ENCODE measurements around the gene SRPK1.
"Not testable (repeated sequence)": the region's sequence is repeated elsewhere in the genome, so short reads cannot be mapped to it uniquely, and the experiment has no call there.

SRPK1 gene

DNA sequence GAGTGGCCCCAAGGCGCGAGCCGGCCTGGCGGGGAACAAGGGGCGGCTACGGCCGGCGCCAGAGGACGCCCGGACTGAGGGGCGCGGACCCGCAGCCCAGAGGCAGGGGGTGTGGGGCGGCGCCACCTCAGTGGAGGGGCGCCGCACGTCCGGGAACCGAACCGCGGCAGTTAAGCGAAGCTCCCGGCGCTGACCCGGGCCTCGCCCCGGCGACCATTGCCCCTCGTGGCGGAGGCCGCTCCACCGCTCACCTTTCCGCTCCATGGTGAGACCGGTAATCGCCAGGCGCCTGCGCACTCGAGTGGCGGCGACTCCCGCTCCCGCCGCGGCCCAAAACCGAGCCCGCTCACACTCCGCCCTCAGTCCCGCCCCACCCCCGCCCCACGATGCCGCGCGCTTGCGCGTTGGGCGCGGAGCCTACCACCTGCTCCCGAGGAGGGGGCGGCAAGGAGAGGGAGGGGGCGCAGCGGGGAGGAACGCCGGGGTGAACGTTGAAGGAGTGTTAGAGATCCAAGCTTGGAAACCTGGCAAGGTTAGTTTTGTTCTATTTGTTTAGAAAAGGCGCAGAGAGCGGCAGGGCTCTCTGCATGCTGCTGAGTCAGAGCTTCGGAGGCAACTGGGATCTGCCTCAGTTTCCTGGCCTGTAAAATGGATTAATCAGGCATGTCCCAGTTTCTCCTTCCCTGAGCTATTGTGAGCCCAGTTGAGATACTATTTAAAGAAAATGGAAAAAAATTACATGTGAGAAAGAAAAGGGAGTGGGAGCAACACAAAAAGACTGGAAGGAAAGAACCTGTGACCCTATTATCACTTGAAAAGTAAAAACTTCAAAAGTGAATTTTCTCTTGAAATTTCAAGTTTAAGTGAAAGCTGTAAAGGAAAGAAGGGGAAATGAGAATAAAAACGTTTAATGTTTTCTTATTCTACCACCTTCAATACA lies at the start of gene SRPK1:
Gene SRPK1 (minus strand): TSS at position 306 of the 940 bp plus-strand sequence. CDS start 42 bp downstream, at position 264.
- DNase-seq, result peak; percentile 90

DNA sequence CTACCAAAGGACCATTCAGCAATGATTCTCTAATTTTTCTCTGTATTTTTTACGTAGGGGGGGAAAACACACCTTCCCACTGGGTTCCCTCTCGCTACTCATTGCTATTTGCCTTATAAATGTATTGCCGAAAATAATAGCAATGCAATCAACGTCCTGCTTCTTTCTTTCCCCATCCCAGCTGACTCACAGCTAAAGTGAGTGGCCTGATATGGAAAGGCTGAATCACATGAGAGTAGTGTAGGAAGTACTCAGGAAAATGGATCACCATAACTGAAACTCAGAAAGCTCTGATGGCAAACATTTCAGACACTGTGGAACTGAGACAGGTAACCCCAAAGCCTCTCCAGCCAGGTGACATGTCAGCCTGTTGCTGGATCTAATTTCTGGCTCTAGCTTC lies 49.3 kb upstream of the SRPK1 start:
- DNase-seq, result no peak

DNA sequence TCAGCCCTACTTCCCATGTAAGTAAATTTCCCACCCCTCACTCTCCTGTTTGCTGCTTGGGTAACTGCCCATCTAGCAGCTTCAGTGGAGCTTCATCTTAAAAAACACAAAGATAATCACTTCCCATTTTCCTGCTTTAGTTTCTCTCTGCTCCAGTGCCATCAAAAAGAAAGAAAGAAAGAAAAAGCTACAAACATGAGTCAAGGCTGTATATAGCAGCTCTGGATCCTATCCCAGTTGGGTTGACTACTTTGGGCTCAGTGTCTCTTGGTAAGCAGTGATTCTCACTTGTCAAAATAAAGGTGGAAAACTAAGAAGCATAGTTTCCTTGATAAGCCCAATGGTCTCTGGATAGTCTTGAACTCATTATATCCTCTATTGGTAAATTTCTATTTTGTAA lies 48.7 kb upstream of the SRPK1 start:
- DNase-seq, result no peak

DNA sequence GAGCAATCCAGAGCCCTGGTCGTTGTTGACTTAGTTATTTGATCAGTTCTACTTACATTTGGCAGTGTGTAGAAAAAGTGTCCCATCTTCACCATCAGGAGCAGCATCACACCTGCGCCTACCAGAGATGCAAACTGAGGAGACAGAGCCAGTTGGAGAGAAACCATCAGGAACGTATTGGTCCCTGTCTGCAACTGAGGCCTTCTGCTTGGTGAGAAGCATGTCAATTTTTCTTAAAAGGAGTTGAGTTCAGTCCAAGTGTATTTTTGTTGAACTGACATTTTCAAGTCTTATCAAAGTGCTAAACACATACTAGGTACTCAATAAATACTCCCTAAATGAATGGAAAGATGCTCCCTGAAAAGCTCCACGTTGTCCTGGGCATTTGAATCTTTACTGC lies 47.9 kb upstream of the SRPK1 start:
- DNase-seq, result no peak

DNA sequence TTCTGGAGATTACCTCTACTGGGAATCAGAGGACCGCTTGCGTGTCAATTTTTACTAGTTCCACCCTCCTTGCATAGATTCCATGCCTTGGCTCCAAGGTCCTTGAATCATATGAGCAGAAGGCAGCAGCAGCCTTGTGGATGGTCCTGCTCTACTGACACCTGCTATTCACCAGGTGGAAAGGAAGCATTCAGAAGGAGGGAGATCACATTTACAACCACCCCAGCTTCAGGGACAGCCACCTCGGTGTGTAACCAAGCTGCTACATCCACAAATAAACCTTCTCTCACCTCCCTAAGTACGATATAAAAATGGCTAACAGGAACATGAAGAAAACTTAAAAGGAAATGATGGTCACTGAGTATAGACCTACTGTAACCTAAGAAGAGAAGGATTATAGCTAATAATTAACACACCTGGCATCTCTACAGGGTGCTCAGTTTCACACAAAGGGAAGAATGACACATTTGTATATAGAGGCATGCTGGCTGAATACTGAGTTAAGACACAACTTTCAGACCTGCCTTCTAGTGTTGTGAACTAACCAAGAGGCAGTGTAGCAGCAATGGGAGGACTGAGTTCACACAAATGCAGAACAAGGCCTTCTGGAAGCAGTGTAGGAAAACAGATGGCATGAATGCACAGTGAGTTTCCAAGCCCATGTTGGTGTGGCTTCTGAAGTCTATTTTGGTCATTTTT lies 46.3 kb upstream of the SRPK1 start:
- DNase-seq, result peak; percentile 69

DNA sequence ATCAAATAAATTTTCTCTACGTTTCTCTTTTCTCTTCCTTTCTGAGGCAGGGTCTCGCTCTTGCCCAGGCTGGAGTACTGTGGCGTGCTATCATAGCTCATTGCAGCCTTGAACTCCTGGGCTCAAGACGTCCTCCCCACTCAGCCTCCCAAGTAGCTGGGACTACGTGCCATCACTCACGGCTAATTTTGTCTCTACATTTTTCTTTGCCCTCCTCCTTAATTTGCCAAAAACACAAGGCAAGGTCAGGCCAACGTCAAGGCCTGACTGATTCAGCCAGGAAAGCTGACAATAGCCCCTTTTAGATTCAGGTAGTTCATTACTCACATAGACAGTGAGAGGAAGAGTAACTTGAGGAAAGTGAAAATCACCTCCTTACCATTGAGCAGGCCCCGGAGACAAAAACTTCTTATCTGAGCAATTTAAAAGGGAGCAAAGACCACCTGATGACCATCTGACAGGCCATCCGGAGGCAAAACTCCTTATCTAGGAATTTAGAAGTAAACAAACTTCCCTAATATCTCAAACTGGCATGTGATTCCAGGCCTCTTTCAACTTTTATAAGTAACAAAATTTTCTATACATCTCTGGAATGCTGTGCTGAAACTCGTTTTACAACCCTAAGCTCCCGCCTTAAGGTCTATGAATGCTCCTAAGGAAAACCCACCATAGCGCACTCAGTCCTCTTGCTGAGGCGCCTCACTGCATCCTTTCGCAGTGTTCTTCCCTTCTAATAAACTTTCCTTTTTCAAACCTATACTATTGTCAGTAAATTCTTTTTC lies 42.1 kb upstream of the SRPK1 start:
- no peak for DNase-seq

DNA sequence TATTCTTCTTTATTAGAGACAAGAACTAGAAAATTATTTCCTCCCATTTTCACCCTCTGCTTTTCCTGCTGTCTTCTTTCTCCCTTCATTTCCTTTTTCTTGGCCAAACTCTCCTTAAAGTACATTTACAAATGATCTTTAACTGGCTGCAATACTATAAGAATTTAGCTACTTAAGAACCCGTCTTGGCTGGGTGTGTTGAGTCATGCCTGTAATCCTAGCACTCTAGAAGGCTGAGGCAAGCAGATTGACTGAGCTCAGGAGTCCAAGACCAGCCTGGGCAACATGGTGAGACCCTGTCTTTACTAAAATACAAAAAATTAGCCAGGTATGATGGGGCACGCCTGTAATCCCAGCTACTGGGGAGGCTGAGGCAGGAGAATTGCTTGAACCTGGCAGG lies 39.3 kb upstream of the SRPK1 start:
- DNase-seq, result no peak

DNA sequence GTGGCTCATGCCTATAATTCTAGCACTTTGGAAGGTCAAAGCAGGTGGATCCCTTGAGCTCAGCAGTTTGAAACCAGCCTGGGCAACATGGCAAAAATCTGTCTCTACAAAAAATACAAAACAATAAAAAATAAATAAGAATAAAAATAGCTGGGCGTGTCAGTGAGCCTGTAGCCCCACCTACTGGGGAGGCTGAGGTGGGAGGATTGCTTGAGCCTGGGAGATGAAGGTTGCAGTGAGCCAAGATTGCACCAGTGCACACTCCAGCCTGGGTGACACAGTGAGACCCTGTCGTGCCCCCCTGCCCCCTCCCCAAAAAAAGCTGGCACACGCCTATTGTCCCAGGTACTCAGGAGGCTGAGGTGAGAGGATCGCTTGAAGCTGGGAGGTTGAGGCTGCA lies 35.1 kb upstream of the SRPK1 start:
- no peak for DNase-seq

DNA sequence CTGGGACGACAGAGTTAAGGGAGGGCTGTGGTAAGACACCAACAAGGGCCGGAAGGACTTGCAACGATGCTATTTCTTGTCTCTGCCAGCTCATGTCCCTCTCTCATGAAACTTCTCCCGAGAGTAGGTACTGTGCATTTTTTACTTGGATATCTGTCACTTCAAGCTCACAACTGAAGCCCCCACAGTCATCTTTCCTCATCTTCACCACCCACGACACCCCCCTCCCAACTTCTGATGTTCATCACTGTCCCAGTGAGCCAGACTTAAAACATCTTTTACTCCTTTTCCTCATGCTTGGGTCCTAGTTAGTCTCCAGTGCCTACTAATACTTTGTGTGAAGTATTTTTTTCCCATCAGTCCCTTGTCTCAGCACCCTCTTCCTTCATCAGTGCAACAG lies 34.6 kb upstream of the SRPK1 start:
- DNase-seq, result no peak

DNA sequence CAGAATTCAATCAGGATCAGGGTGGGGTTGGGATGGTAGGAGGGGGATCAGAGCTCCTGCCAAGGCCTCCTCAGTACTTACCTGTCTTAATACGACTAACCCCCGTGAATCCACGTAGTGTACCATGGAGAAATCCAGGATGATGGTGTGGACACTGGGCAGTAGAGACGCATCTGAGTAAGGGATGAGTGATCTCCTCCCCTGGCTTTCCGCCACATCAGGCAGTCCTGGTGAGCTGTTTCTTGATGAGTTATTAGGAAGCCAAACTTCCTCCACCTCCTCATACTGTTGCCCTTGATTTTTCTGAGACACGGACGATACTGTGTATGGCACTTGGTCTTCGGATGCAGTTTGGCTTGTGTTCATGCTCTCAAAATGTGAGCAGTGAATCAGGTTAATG lies 34.2 kb upstream of the SRPK1 start:
- DNase-seq, result no peak

DNA sequence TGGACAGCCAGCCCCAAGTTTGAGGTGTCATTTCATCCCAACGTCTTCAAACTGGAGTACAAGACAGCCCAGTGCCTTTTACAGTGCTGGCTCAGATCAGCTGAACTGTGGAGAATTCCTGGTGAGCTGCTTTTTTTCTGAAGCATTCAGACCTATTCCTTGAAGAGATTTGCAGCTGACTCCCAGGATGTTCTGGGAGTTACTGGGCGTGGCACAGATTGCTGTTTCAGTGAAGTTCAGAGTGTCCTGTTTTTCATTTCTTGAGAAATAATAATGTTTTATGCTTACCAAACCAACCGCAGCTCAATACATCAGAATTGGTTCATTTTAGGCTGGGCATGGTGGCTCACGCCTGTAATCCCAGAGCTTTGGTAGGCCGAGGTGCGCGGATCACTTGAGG lies 33.4 kb upstream of the SRPK1 start:
- DNase-seq, result no peak

DNA sequence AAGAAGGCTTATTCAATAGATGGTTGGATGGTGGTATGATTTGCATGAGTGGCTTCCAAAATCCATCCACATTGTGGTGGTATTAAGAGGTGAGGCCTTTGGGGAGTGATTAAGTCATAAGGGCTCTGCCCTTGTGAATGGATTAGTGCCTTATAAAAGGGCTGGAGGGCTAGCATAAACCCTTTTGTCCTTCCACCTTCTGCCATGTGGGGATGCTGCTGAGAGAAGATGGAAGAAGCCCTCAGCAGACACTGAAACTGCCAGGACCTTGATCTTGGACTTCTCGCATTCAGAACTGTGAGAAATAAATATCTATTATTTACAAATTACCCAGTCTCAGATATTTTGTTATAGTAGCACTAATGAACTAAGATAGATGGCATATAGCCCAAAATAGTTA lies 27.8 kb upstream of the SRPK1 start:
- DNase-seq, result no peak

DNA sequence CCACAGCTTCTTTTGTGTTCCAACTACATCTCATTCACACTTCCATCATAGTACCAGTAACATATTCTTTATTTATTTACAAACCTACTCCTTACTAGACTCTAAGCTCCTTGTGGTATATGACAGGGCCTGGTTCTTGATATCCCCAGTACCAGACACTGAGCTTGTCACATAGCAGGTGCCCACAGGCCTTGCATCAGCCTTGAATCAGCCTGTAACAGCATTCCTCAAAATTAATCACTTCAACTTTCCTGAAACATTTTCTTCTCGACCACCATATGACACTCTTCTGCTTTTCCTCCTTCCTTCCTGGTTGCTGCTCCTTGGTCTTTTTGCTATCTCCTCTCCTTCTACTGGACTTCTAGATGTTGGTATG lies 24.7 kb upstream of the SRPK1 start:
- no peak for DNase-seq

DNA sequence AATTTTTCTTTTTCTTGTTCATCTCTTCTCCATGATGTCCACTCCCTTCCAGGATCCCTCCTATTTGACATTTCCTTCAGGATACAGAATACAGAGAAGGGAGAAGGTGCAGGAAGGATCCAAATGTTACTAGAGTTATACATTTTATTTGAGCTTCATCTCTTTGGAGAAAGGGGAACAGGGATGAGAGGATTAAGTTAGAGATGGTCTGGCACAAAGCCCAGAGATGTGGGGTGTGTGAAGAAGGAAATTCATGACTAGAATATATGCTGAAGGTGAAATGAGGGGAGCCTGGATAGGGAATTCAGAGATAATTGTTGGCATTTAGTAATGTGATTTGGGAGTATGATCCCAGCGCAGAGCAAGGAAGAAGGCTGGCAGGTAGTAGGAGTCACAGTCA lies 22.5 kb upstream of the SRPK1 start:
- DNase-seq, result no peak

DNA sequence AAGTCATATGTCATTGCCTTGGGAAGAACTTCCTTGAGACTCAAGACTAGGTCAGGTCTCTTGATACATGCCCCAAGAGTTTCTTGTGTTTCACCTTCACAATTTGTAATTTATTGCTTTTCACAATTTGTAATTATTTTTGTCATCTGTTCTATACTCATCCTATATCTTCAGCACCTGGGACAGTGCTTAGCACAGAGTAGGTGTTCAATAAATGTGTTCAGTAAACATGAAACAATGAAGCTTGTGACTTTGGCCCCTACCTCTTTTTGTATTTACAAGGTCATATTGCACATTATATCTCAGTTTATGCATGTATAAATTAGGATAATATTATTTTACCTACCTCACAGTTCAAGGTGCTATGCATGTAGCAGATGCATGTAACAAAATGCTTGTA lies 21.5 kb upstream of the SRPK1 start:
- no peak for DNase-seq

DNA sequence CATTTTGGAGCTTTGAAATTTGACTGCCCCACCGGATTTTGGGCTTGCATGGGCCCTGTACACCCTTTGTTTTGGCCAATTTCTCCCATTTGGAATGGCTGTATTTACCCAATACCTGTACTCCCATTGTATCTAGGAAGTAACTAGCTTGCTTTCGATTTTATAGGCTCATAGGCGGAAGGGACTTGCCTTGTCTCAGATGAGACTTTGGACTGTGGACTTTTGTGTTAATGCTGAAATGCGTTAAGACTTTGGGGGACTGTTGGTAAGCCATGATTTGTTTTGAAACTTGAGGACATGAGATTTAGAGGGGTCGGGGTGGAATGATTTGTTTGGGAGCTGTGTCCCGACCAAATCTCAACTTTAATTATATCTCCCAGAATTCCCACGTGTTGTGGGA lies 20.3 kb upstream of the SRPK1 start:
- DNase-seq, result not testable (repeated sequence)

DNA sequence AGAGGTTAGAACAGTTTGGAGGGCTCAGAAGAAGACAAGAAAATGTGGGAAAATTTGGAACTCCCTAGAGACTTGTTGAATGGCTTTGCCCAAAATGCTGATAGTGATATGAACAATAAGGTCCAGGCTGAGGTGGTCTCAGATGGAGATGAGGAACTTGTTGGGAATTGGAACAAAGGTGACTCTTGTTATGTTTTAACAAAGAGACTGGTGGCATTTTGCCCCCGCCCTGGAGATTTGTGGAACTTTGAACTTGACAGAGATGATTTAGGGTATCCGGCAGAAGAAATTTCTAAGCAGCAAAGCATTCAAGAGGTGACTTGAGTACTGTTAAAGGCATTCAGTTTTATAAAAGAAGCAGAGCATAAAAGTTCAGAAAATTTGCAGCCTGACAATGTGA lies 19.1 kb upstream of the SRPK1 start:
- DNase-seq, result not testable (repeated sequence)

DNA sequence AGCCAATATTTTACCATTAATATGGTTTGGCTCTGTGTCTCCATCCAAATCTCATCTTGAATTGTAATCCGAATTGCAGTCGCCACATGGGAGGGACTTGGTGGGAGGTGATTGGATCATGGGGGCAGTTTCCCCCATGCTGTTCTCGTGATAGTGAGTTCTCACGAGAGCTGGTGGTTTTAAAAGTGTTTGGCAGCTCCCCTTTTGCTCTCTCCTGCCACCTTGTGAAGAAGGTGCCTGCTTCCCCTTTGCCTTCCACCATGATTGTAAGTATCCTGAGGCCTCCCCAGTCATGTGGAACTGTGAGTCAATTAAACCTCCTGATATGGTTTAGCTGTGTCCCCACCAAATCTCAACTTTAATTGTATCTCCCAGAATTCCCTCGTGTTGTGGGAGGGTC lies 18.4 kb upstream of the SRPK1 start:
- DNase-seq, result not testable (repeated sequence)

DNA sequence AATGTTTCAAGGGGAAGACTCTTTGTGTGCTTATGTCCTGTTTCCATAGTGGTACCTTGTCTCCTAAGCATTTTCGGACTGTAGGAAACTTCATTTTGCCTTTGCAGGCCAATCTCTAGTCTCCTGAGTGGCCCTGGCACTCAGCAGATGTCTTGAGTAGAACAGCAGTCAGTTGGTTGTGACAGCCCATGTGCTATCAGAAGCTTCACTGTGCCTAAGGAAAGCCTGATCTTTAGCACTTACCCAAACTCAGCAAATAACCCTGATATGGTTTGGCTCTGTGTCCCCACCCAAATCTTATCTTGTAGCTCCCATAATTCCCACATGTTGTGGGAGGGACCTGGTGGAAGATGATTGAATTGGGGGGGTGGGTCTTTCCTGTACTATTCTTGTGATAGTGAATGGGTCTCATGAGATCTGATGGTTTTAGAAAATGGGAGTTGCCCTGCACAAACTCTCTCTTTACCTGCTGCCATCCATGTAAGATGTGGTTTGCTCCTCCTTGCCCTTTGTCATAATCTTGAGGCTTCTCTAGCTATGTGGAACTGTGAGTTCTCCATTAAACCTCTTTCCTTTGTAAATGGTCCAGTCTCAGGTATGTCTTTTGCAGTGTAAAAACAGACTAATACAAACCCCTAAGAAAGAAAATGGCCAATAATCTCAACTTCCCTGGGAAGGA lies 15.9 kb upstream of the SRPK1 start:
- DNase-seq, result no peak

DNA sequence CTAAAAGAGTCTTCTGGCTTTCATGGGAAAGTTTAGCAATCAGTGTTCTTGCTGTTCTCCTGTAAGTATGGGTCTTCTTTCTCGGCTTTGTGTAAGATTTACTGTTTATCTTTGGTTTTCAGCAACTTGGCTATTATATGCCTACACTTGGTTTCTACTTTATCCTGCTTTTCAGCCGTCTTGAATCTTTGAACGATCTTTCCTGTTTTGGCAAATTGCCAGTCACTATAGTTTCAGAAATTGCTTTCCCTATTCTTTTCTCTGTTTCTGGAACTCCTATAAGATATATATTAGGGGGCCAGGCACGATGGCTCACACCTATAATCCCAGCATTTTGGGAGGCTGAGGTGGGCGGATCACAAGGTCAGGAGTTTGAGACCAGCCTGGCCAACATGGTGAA lies 14.6 kb upstream of the SRPK1 start:
- no peak for DNase-seq

DNA sequence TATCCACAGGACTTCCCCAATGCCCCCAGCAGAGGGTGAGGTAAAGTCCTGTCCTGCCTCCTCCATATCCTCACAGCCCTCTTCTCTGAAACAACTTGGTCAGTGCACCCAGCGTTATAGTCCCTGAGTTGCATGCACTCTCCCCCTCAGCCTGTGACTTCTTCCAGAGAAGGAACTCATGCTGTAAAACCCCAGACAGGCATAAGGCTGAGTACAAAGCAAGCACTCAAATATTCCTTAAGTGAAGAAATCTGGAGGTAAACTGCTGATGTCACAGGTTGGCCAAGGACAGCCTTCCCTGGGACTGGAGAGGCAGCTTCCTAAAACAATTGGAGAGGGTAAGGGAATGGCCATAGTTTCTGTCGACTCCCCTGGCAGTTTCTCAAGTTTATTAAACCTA lies 12.9 kb upstream of the SRPK1 start:
- DNase-seq, result no peak

DNA sequence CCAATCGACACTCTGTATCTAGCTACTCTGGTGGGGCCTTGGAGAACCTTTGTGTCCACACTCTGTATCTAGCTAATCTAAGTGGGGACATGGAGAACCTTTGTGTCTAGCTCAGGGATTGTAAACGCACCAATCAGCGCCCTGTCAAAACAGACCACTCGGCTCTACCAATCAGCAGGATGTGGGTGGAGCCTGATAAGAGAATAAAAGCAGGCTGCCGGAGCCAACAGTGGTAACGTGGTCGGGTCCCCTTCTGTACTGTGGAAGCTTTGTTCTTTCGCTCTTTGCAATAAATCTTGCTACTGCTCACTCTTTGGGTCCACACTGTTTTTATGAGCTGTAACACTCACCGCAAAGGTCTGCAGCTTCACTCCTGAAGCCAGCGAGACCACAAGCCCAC lies 11.0 kb upstream of the SRPK1 start:
- not testable (repeated sequence) for DNase-seq

DNA sequence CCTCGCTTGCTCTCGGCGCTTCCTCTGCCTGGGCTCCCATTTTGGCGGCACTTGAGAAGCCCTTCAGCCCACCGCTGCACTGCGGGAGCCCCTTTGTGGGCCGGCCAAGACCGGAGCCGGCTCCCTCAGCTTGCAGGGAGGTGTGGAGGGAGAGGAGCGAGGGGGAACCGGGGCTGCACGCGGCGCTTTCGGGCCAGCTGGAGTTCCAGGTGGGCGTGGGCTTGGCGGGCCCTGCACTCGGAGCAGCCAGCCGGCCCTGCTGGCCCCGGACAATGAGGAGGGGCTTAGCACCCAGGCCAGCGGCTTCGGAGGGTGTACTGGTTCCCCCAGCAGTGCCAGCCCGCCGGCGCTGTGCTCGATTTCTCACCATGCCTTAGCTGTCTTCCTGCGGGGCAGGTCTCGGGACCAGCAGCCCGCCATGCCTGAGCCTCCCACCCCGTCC lies 10.2 kb upstream of the SRPK1 start:
- no peak for DNase-seq
